ENCODE results near the gene WDFY2. TPM values are rescaled to one million over a fixed set of nuclear protein-coding genes. Genes with fewer than 3 reads are reported as not detected.

WDFY2 gene
- total RNA-seq, 1 experiment from 2014 or later = 26.4 TPM

GRCh38 chr13:51697855-51698254 lies 113.6 kb downstream of the WDFY2 start:
- Mint-ChIP-seq H3K4me1 (no peaks in the 10 kb centered on the region), H3K4me3 (no peak overlapping the region), H3K27ac (no peak overlapping the region), H3K36me3 (ENCODE audit: insufficient read depth in 1 of 3, low read depth in 3 of 3) (peaks cover 16 to 27% (median 19%) of the 10 kb centered on the region in 3 experiments; a peak in 6 of 7 replicates), H3K27me3 (ENCODE audit: low read depth) (no peaks in the 10 kb centered on the region), H3K9me3 (peaks cover 17% of the 10 kb centered on the region in 2 experiments)
- Histone ChIP-seq H4K20me1 (ENCODE audit: control insufficient read depth, insufficient read depth, insufficient read length) (no peaks in the 10 kb centered on the region), H3K4ac (ENCODE audit: low read depth, low read length) (no peak overlapping the region), H2BK5ac (ENCODE audit: insufficient read length, low read length) (no peak overlapping the region), H3K27ac (ENCODE audit: insufficient read length, low read depth, low read length) (no peak overlapping the region), H3T11ph (ENCODE audit: low read length) (no peak overlapping the region), H3K18ac (ENCODE audit: insufficient read length, low read depth, low read length) (no peak overlapping the region), H3K27me3 (ENCODE audit: insufficient read depth, low read length) (no peaks in the 10 kb centered on the region), H2BK15ac (ENCODE audit: low read depth, low read length) (no peak overlapping the region), H4K5ac (ENCODE audit: insufficient read length, low read depth, low read length) (no peak overlapping the region), H3K79me2 (ENCODE audit: insufficient read depth, low read length) (no peaks in the 10 kb centered on the region), H4K8ac (replicated peaks; ENCODE audit: insufficient read length, low read depth, low read length) (no peak overlapping the region), H3K4me2 (ENCODE audit: insufficient read depth, insufficient read length, low read length) (no peak overlapping the region), H2AK5ac (ENCODE audit: insufficient read length, low read length) (no peak overlapping the region), H3K23me2 (ENCODE audit: insufficient read length, low read depth, low read length, poor library complexity, severe bottlenecking) (no peaks in the 10 kb centered on the region), H3K79me1 (ENCODE audit: insufficient read depth, low read depth, low read length, poor library complexity, severe bottlenecking) (no peaks in the 10 kb centered on the region), H3K23ac (ENCODE audit: insufficient read length, low read depth, low read length) (no peak overlapping the region), H4K91ac (ENCODE audit: insufficient read length, low read depth, low read length) (no peak overlapping the region), H3K56ac (ENCODE audit: insufficient read length, low read depth, low read length) (no peak overlapping the region), H3K14ac (ENCODE audit: insufficient read depth, low read length) (no peak overlapping the region), H2BK12ac (ENCODE audit: insufficient read length, low read depth, low read length) (no peak overlapping the region), H2BK20ac (ENCODE audit: low read depth, low read length, poor library complexity, severe bottlenecking) (no peak overlapping the region), H3K9me3 (ENCODE audit: control insufficient read depth, low read depth, low read length) (no peaks in the 10 kb centered on the region), H2AFZ (ENCODE audit: low read length) (no peak overlapping the region), H3K9ac (ENCODE audit: extremely low read depth, insufficient read length, low read length) (no peak overlapping the region), H3K4me1 (ENCODE audit: insufficient read depth, low read length) (no peaks in the 10 kb centered on the region), H2BK120ac (ENCODE audit: low read depth, low read length, poor library complexity, severe bottlenecking) (no peak overlapping the region)
- no CpG with 5 or more reads among the region's 2 CpGs for WGBS (ENCODE audit: extremely low coverage, insufficient read length, low lambda C conversion rate)
- DNase-seq = no peak
- no peak for TF ChIP-seq CTCF (conservative IDR thresholded peaks at IDR 0.05)
